Glomerular visceral epithelial cell (primary cell): ENCODE data around the gene TCF7.

Experiments
- DNase-seq: peaks from one replicate; pipeline ENCODE4 v3.0.0-alpha.2; 2016; ENCODE audit errors: extremely low spot score

The TCF7 gene

GRCh38 chr5:134090522-134090921 lies 24.0 kb upstream of the TCF7 start:
- DNase-seq: no peak

- DNase-seq: no peak
Measured at GRCh38 chr5:134091626-134092121, 22.8 kb upstream of the TCF7 start.

- DNase-seq: no peak
Measured at GRCh38 chr5:134092875-134093274, 21.6 kb upstream of the TCF7 start.

- no peak for DNase-seq
Measured at GRCh38 chr5:134093351-134093750, 21.1 kb upstream of the TCF7 start.

DNA sequence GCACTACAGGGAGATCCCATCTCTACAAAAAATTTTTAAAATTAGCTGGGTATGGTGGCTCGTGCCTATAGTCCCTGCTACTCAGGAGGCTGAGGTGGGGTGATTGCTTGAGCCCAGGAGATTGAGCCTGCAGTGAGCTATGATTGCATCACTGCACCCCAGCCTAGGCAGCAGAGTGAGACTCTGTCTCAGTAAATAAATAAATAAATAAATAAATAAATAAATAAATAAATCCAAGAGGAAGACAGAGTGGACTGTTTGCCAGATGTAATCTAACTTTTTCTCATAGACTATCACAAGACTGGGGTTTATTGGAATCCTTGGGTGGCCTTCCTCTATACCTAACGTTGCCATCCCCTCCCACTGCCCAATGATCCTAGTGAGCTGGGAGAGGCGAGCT lies 19.2 kb upstream of the TCF7 start:
- no peak for DNase-seq

DNA sequence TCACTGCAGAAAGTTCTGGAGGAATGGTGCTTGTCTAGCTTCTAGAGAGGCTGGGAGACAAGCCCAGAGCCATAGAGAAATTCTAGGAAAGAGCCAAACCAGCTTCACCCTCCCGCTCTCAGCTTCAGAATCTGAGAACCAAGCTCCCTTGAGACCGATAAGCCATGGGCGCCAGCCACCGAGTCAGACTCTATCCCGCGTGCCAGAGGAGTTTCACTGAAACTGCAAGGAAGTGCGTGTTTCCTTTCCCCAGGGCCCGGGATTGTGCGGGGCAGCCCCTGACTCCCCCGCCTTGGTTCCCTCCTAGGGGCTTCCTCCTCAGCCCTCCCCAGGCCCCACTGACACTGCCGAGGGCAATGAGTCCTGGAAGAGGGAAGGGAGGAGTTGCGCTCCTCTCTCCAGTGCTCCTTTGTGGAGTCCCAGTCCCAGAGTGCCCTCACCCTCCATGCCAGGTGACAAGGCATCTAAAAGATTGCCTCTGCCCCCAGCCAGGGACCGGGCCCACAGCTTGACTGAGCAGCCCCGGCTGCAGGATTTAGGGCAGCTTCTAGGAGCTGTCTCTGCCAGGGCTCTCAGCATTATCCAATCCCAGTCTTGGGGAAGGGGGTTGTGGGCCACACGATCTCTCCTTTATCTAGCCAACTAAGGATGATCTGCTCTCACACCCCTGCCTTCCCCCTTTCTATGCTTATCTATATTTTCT lies 18.4 kb upstream of the TCF7 start:
- no peak for DNase-seq

DNA sequence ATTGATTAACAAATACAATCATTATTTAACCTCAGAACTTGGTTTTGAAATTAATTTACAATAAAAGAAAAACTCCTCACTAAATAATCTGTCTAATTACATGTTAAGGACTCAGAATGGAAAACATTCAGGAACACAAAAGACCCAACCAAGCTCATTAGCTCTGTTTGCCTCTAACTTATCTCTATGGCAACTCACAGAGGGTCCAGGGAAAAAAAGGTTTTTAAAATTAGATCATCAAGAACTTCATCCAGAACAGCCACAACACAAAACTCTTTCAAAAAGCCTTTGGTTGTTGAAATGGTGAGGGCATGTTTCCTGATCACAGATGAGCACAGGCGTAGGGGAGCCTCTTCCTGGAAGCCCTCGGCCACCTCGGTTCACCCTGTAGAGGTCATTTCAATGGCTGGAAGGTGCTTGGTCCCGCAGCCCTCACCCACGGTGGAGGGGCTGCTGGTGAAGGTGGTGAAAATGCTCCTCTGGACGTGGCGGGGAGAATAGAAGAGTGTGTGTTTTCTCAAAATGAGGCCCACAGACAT lies 17.2 kb upstream of the TCF7 start:
- no peak for DNase-seq

GRCh38 chr5:134098690-134099089 lies 15.8 kb upstream of the TCF7 start:
- no peak for DNase-seq

DNA sequence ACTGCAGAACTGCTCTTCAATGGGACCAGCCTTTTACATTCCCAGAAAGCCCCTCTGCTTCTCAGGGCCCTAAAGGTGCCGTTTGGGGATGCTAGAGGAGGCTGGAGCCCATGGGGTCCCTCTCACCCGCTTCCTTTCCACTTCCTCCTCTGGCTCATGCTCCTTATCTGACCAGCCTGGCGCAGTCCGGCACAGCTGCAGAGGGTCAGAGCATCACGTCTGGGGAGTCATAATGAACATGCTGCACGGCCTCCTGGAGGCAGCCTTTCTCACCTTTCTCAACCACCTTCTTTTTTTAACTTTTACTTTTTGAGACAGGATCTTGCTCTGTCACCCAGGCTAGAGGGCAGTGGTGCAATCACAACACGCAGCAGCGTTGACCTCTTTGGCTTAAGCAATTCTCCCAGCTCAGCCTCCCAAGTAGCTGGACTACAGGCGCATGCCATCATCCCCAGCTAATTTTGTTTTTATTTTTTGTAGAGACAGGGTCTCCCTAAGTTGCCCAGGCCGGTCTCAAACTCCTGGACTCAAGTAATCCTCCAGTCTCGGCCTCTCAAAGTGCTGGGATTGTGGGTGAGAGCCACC lies 15.1 kb upstream of the TCF7 start:
- no peak for DNase-seq

- DNase-seq: no peak
Measured at GRCh38 chr5:134099939-134100282, 14.6 kb upstream of the TCF7 start.

DNA sequence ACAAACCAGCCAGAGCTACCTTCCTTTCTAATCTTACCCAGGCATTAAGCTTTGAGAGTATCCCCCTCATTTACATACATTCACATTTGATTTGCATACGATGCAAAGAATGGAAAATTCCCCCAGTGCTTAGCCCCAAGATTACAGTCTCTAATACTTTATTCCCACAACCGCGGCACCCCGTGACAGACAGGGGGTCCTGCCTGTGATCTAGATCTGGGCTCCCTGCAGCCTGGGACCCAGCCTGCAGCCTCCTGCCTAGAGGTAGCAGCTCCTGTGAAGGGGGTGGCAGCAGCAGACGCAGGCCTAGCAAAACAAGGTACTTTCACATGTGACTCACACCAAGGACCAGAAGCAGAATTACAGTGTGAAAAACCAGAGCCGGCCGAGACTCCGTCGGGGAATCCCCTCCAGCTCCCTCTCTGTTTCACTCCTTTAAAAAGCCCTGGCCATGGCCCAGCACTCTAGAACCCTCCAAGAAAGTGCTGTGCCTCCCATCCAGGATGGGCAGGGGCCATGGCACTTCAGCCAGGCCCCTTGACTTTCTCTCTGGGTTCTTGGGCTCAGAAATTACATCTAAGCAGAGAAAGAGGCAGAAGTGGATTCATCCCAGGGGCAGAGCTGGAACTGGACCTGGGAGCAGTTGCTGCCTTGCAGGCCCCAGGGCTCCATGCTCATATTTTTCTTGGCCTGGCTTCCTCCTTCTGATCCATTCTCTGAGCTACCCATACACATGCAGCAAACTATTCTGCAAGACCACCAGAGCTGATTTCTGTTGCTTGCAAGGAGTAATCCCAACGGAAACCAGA lies 14.0 kb upstream of the TCF7 start:
- DNase-seq: peak; percentile 80

DNA sequence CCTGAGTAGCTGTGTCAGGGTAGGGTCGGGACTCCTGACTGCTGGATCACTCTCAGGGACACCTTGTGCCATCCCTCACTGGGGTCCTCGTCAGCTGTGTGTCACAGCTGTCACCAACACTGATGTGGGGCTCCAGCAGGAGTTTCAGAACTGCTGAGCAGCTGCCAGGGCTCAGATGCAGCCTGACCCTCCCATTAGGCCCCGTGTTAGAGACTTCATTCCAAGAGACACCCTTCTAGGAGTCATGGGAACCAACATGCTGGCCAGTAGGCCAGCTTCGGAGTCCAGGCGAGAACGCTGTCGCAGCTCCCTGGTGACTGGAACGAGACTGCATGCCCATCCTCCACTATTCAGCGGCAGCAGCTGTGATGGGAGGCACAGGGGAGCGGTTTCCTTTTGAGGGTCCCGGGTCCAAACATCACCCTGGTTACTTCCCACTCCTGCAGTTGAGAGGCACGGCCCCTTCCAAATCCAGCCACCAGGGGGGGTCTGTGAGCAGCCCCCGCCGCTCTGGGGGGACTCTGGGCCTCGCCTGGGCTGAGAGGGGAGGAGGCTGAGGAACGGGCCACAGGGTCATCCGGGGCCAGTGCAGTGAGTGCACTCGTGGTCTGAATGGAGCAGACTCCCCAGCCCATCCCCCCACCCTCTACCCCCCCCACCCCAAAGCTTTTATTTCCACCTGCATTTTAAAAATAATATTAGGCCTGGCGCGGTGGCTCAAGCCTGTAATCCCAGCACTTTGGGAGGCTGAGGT lies 12.6 kb upstream of the TCF7 start:
- peak; percentile 65 for DNase-seq

- DNase-seq: no peak
Measured at GRCh38 chr5:134103397-134103796, 11.1 kb upstream of the TCF7 start.

GRCh38 chr5:134103998-134104654 lies 10.4 kb upstream of the TCF7 start:
- DNase-seq: no peak

DNA sequence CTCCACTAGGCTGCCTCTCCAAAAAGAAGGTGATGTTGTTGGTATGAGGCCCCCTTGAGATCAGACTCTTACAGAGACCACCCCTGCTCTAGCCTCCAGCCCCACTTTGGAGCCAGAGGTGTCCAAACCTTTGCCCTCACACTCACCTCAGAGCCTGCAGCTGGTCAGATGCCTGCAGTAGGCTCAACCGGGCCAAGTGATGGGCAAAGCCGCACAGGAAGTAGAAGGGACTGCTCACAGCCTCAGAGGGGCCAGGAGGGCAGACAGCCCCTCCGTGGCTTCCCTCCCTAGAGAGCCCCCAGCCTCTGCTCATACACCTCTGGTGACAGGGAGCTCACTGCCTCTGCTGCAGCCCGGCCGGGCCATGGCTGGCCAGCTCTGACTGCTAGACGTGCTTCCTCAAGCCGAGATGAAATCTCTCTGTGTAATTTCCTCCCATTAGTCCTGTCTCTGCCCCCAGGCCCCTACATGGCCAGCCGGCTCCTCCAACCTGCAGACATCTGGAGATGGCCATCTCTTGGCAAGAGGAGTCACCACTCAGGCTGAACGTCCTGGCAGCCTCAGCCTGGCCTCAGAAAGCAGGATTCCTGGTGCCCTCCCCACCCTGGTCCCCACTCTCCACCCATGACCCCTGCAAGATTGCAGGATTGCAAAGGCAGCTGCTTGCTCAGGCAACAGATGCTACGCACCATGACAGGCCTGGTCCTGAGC lies 7.3 kb upstream of the TCF7 start:
- DNase-seq: no peak

GRCh38 chr5:134107779-134108178 lies 6.7 kb upstream of the TCF7 start:
- no peak for DNase-seq

GRCh38 chr5:134110382-134110781 lies 4.1 kb upstream of the TCF7 start:
- DNase-seq: no peak

DNA sequence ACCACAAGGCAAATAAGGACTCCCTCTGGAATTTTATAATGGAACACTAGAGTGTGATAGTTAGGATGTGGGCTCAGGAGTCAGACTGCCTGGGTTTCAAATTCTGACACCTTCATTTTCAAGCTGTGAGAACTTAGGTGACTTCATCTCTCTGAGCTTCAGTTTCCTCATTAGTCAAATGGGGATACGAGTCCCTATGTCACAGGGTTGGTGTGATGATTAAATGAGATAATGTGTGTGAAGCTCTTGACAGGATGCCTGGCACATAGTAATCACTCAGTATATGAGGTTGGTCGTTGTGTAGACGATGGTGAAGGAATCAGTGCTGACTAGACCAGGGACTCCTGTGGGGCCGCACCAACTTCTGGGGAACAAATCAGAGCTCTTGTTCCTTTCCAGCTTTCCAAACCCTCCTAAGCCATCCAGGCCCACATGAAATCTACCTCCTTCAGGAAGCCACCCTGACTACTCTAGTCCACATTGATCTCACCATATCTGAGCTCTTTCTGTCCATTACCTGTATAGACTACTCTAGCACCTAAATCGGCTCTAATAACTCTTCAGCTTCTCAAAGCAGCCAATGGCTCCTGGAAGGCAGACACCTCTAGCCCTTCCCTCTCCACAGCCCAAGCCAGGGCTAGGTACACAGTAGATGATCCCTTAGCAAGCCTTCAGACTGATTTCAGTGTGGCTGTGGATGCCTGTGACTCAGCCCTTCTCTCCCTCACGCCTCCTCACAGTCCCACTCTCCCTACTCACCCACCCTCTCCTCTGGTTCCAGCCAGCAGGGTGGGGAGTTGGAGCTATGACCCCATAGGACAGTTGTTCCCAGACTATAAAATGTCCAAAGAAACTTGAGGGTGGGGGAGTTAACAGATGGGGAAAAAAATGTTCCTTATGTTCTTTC lies 2.5 kb upstream of the TCF7 start:
- peak; percentile 34 for DNase-seq

DNA sequence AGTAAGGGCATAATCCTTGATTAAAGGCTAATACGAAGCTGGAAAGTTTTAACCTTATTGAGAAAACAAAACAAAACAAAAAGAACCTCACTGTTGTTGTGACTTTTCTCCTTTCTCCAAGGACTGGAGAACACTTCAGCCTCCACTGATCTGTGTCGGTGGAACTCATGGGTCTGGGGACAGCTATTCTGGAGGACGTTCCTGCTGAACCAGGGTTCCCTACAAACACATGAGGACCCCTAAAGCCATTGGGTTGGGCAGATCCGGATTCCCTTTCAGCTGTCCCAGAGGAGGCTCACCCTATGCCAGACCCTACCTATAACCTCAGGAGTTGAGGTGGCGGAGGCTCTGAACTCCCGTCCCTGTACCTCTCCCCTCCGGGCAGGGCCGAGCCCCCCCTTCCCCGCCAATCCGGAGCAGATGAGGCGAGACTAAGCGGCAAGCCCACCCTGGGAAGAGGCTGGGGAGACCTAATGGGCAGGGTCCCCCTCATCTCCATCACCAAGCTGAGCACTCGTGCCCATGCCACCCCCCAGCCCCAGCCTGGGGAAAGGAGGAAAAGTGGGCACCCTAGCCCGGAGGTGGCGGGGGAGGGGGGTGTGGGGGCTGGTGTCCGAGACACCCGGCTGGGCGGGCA lies 1.6 kb upstream of the TCF7 start:
- no peak for DNase-seq
